Measurements from ENCODE around the gene CD200. TPM values are rescaled to one million over a fixed set of nuclear protein-coding genes. Genes with fewer than 3 reads are reported as not detected.

Gene CD200
- total RNA-seq, 4 donors from 2014 or later, result 3.7 to 15.4 (median 7.1) TPM

DNA sequence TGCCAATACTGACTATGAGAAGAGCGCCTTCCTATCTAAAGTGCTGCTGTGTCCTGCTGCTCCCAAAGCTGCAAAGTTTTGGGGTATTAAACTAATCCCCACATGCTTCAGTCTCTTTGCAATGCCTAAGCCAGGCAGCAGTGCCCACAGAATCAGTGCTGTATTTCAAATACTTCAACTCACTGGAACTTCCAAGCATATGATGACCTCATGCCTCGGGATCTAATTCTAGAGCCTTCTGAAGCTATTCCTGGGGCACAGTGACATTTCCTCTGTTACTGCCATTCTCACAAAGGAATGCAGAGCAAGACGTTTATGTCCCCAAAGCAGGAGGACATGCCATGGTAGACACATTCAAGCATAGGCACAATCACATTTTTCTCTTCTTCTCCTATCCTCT lies 78.5 kb downstream of the CD200 start:
- Histone ChIP-seq H3K36me3 (no peaks in the 10 kb centered on the region), H3K4me3 (no peak overlapping the region), H3K27ac (no peak overlapping the region), H3K4me1 (peaks cover 0 to 15% (median 0%) of the 10 kb centered on the region in 4 donors), H3K27me3 (no peaks in the 10 kb centered on the region), H3K9me3 (no peaks in the 10 kb centered on the region)
- DNase-seq, result no peak
- TF ChIP-seq, protein P1, sequence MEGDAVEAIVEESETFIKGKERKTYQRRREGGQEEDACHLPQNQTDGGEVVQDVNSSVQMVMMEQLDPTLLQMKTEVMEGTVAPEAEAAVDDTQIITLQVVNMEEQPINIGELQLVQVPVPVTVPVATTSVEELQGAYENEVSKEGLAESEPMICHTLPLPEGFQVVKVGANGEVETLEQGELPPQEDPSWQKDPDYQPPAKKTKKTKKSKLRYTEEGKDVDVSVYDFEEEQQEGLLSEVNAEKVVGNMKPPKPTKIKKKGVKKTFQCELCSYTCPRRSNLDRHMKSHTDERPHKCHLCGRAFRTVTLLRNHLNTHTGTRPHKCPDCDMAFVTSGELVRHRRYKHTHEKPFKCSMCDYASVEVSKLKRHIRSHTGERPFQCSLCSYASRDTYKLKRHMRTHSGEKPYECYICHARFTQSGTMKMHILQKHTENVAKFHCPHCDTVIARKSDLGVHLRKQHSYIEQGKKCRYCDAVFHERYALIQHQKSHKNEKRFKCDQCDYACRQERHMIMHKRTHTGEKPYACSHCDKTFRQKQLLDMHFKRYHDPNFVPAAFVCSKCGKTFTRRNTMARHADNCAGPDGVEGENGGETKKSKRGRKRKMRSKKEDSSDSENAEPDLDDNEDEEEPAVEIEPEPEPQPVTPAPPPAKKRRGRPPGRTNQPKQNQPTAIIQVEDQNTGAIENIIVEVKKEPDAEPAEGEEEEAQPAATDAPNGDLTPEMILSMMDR (IDR thresholded peaks at IDR 0.05), result no peak
- no peak for TF ChIP-seq POLR2A (IDR thresholded peaks at IDR 0.05)

Other genes with a start within 250 kb of the CD200 start
- gene C3orf52, start 246.8 kb upstream of the CD200 start, total RNA-seq, result 10 to 100 TPM; 13.2 to 31.0 (median 25.9) TPM
- 1 to 10 TPM in 1 of 4 donors, under 1 TPM in 1, not detected in 2; 0.40 to 5.8 TPM for gene GCSAM, start 199.9 kb upstream of the CD200 start, total RNA-seq
- 10 to 100 TPM in 1 of 4 donors, 1 to 10 TPM in 1, under 1 TPM in 1, not detected in 1; 0.67 to 12.4 (median 1.7) TPM for gene SLC9C1, start 38.9 kb upstream of the CD200 start, total RNA-seq
- 10 to 100 TPM in 1 of 4 donors, 1 to 10 TPM in 2, not detected in 1; 1.2 to 27.2 (median 1.8) TPM for gene BTLA, start 166.3 kb downstream of the CD200 start, total RNA-seq
- 10 to 100 TPM; 52.0 to 86.3 (median 56.4) TPM for gene ATG3, start 228.8 kb downstream of the CD200 start, total RNA-seq
- 10 to 100 TPM in 3 of 4 donors, 1 to 10 TPM in 1; 9.9 to 57.1 (median 31.0) TPM for gene SLC35A5, start 228.9 kb downstream of the CD200 start, total RNA-seq

Measured in Peyer's patch (tissue), 4 donors.